ENCODE data around the gene TAP1. TPM values are rescaled to one million over a fixed set of nuclear protein-coding genes. Genes with fewer than 3 reads are reported as not detected.

TAP1 gene
- total RNA-seq, 2 experiments from 2014 or later = 296 to 298 TPM

DNA sequence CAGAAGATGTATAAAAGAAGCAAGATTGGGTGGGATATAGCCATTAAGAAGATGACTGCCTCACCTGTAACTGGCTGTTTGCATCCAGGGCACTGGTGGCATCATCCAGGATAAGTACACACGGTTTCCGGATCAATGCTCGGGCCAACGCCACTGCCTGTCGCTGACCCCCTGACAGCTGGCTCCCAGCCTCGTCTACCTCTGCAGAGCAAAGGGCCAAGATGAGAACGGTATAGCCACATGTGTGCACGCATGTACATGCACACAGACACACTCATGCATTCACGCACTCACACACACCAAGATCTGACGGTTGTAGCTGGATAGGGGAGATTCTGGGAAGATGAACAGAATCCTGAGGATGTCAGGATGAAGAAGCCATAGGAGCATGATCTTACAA lies 6.5 kb downstream of the TAP1 start:
- ChIA-PET CTCF (interaction anchor here (0.6 to 10.6 kb wide), 4 partner anchors 8 to 1290 kb away, joined by 3 to 146 read pairs (median 6); partner anchors contain the start of genes PSMB9, TAP1 and TAP2), POLR2A (interaction anchor here (3.5 kb wide), 1 partner anchor 8 kb away, joined by 67 read pairs; the partner anchor contains the start of genes PSMB9 and TAP1)

DNA sequence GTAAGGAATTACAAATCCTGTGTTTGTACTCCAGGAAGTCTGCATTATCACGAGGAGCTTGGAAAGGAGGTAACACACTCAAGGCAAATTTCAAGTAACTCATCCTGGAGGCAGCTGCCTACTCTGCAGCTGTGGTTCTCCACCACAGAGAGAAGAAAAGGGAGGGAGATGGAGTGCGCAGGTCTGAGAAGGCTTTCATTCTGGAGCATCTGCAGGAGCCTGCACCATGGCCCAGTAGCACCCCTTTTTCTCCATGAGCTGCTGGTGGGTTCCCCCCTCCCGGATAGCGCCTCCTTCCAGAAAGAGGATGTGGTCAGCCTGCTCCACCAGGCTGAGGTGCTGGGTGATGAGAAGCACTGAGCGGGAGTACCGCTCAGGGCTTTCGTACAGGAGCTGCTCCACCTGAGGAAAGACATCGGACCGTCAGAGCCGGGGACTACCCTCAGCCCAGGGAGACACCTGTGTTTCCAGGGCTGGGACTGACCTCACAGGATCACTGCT lies 8.1 kb downstream of the TAP1 start:
- ChIA-PET POLR2A (interaction anchor here (0.6 to 3.5 kb wide), 7 partner anchors 7 to 327 kb away, joined by 3 to 67 read pairs (median 8); partner anchors contain the start of genes PSMB9, TAP1 and TAP2), CTCF (interaction anchor here (1.1 to 10.6 kb wide), 8 partner anchors 9 to 126 kb away, joined by 3 to 146 read pairs (median 6); partner anchors contain the start of genes PSMB9 and TAP1)

DNA sequence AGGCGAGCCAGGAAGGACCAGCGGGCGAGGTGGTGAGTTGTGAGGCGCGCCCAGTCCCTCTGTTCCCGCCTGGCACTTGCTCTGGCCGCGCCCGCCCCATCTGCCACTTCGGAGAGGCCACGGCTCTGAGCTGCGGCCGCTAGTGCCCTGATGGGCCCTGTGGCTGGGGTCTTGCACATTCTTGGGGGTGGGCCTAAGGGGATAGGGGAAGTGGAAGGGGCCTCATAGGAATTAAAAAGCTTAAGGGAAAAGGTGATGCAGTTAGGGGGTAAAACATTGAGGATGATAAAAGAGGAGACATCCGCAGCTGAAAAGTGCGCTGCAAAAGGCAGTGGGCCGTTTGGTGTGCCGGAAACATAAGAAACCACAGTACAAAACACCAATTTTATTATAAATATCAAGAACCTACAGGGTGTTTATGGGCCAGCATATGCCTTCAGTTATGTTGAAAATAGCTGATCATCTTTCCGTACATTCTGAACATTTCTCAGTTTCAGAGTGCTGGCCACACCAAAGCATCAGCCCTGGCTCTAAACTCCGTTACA lies 8.6 kb downstream of the TAP1 start:
- ChIA-PET CTCF (interaction anchor here (1.0 to 10.6 kb wide), 9 partner anchors 10 to 127 kb away, joined by 3 to 146 read pairs (median 6); partner anchors contain the start of genes PSMB9 and TAP1), POLR2A (interaction anchor here (0.6 to 3.5 kb wide), 8 partner anchors 10 to 480 kb away, joined by 3 to 67 read pairs (median 6); partner anchors contain the start of genes PSMB9 and TAP1)

DNA sequence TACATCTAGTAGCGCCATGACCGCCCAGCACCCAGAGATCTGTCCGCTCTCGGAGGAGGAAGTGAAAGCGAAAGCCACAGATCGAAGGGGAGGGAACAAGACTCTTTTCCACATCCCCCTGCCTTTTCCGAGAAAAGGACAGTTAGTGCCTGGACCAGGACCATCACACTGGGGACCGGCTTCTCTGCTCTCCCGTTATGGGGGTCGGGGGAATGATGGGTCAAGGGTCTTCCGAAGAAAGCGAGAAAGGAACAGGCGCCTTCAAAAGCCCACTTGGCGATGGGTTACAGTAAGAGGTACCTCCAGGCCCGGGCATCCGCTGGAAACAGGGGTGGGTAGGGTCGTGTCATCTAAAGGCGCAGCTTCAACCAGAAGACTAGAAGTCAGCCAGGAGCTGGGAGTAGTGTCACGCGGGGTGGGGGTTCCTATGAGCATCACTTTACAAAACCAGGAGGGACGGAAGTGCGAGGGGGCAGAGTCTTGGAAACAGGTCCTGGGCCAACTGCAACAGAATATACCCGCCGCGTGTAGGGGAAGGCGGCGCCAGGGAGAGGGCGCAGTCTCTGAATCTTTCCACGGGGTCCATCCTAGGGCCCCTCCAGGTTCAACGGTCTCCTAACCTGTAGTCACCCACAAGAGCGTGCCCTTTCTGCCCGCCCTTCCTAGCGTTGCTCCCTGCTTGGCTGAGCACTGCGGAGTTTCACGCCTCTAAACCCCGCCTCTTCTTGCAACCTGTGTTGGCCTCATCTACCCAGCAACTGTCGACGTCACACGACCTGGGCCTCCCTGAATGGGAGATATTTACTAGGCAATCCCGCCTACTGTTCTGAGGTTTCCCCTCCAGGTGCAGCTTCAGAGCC lies 9.3 kb downstream of the TAP1 start, which contains the start of gene PSMB8:
Gene PSMB8, minus strand, starts transcription at position 69 of the 860 bp plus-strand sequence. Its CDS starts 51 bp downstream, at position 18.
- ChIA-PET CTCF (interaction anchor here (1.0 to 10.6 kb wide), 7 partner anchors 10 to 127 kb away, joined by 3 to 146 read pairs (median 6); partner anchors contain the start of genes PSMB9 and TAP1), POLR2A (interaction anchor here (0.7 to 3.5 kb wide), 7 partner anchors 10 to 481 kb away, joined by 3 to 67 read pairs (median 8); partner anchors contain the start of genes PSMB9 and TAP1)

DNA sequence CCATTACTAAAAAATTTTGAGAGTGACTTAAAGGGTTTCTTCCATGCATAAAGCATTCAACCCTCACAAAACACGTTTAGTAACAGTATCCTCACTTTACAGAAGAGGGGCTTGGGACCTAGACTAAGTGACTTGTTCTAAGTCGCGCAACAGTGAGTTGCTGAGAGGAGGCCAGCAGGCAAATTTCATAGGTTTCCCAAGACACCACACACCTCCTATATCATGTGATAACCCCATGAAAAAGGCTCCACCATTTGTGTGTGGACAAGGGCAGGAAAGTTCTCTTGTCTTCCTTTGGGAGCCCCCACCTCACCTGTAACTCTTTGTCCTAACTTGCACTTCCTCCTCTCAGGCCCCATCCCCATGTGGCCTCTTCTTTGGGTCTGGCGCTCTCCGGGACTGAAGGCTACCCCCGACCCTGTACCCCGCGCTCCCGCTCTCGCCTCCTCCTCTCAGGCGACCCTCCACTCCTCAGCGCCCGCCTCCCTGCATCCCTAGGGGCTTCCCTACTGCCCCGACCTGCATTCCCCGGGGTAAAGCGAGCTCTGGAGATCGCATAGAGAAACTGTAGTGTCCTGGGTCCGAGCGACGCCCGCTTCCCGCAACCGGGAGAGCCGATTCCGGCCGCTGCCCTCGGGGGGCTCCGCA lies 10.0 kb downstream of the TAP1 start:
- POLR2A ChIA-PET = interaction anchor here (1.2 to 3.5 kb wide), 4 partner anchors 11 to 128 kb away, joined by 3 to 67 read pairs (median 22); partner anchors contain the start of genes PSMB9 and TAP1
- CTCF ChIA-PET = interaction anchor here (1.0 to 10.6 kb wide), 5 partner anchors 11 to 128 kb away, joined by 3 to 146 read pairs (median 15); partner anchors contain the start of genes PSMB9 and TAP1

DNA sequence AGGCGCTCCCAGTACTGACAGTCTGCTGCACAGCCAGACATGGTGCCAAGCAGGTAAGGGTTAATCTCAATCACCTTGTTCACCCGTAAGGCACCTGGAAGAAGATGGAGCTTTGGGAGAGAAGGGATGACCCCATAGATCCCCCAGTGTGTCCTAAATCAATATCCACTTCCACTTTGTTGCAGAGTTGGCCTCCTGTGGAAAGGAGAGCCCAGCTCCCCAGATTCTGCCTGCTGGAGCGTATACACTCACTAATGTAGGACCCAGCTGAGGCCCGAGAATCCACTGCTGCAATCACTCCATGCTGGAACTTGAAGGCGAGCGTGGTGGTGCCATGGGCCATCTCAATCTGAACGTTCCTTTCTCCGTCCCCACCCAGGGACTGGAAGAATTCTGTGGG lies 10.8 kb downstream of the TAP1 start:
- POLR2A ChIA-PET = interaction anchor here (2.4 kb wide), 2 partner anchors 11 to 129 kb away, joined by 8 to 15 read pairs; partner anchors contain the start of genes PSMB9 and TAP1
- CTCF ChIA-PET = interaction anchor here (1.0 to 10.6 kb wide), 3 partner anchors 9 to 25 kb away, joined by 3 to 146 read pairs (median 15); partner anchors contain the start of genes PSMB9 and TAP1

DNA sequence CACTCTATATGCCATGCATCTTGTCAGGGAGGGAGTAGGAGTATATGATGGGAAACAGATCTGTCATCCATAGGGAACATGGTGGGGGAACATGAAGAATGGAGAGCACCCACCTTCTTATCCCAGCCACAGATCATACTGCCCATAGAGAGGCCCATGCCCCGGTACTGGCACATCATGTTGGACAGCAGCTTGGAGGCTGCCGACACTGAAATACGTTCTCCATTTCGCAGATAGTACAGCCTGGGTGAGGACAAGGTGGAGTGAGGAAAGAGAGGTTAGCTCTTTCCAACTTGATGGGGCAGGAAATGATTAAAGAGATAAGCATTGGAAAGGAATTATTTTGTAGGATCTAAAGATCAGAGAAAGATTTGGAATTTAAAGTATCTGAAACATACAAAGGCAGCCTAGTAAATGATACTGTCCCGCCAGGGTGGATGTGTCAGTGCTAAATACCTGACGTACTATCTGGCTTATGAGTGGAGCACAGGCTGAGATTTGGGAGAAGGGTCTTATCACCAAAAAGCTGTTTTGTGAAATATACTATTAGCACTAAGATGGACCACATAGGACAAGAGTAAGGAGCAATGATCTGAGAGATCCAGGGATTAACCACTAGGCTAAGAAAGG lies 11.4 kb downstream of the TAP1 start:
- ChIA-PET CTCF (interaction anchor here (1.0 to 10.6 kb wide), 3 partner anchors 9 to 26 kb away, joined by 3 to 146 read pairs (median 15); partner anchors contain the start of genes PSMB9 and TAP1), POLR2A (interaction anchor here (0.5 to 2.4 kb wide), 7 partner anchors 12 to 1982 kb away, joined by 3 to 15 read pairs (median 5); partner anchors contain the start of genes PSMB9 and TAP1)

DNA sequence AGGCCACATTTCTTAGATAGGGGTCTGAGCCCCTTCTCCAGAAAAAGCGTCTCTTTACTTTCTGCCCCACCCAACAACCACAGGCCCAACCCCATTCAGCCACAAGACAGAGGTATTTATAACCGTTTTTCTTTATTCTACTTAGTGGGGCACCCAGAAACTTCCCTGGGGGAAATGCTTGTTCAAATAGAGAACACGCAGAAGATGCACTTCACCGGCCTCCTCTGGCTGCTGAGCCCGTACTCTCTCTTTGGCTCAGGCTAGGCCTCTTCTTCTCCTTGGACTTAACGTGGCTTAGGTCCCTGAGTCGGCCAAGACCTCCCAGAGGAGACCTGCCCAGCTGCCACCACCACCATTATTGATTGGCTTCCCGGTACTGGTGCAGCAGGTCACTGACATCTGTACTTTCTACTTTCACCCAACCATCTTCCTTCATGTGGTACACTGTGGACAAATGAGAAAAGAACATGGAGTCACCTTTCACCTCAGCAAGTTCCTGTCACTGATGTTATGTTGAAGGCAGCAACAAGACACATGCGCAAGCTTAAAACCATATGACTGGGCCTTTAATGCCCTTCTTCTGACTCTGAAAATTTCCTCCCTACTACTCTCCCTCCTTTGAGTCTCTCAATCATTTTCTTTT lies 12.8 kb downstream of the TAP1 start:
- ChIA-PET POLR2A (interaction anchor here (0.6 to 3.3 kb wide), 7 partner anchors 13 to 137 kb away, joined by 3 to 75 read pairs (median 3); partner anchors contain the start of genes PSMB9 and TAP1), CTCF (interaction anchor here (1.3 to 10.6 kb wide), 3 partner anchors 14 to 27 kb away, joined by 3 to 146 read pairs (median 15); partner anchors contain the start of genes PSMB9 and TAP1)

DNA sequence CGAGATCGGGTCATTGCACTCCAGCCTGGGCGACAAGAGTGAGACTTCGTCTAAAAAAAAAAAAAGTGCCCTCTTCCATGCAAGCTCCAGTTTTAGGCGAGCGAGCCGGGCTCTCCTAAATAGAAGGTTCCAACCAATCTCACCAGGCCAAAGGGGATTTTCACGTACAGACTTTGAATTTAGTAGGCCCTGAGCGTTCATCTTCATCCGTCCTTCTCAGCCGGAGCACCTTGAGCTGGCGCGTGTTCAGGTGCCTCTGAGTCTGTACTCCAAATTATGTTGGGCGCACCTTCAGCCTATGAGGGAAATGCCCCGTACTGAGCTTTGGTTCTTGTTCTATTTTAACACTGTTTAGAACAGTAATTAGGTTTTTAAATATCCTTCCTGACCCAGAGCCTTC lies 14.1 kb downstream of the TAP1 start:
- ChIA-PET CTCF (interaction anchor here (0.7 to 10.6 kb wide), 14 partner anchors 8 to 350 kb away, joined by 3 to 146 read pairs (median 13); partner anchors contain the start of genes HLA-DMA, PSMB9 and TAP1), POLR2A (interaction anchor here (1.7 to 3.3 kb wide), 5 partner anchors 12 to 132 kb away, joined by 4 to 75 read pairs (median 17); partner anchors contain the start of genes PSMB9 and TAP1)

DNA sequence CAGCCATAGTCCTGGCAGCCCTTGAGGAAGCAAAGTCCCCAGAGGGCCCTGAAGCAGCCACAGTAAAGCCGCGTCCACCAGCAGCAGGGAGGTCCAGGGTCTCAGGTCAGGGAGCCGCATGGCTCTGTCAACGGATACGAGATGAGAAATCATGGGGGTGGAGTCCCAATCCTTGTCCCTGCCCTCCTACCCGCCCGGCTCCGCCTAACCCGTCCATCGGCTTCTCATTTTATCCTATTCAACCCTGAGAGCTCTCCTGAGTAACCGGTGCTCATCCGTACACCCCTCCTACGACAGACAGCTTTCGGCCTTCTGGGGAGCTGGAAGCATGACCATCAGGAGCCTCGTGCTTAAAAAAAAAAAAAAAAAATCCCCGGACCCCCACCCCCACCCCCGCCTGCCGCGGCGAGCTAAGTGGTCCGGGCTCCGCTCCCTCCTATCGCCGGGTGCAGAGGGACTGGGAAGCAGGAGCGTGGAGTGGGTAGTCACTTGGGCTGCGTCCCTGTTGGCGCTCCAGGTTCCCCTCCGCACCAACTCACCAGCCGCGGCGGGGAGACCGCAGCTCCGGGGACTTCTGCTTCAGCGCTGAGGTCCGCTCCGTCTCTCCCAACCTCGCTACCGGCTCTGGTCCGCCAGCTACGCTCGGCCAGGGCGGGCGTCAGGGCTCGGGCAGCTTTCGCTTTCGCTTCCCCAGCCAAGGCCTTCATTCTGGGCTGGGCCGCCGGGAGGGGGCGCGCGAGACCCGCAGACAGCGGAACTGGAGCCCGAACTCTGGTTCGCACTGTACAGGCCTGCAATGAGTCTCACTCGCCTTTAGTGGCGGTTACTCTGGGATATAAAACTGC lies 15.2 kb downstream of the TAP1 start, which contains the start of gene TAP2:
Gene TAP2, minus strand, starts transcription at position 626 of the 845 bp plus-strand sequence. Its CDS starts 506 bp downstream, at position 120.
- POLR2A ChIA-PET = interaction anchor here (0.6 to 3.3 kb wide), 14 partner anchors 8 to 995 kb away, joined by 3 to 75 read pairs (median 4); partner anchors contain the start of genes BRD2, HLA-DMA, PSMB9 and TAP1
- CTCF ChIA-PET = interaction anchor here (0.6 to 10.6 kb wide), 32 partner anchors 9 to 597 kb away, joined by 3 to 146 read pairs (median 4); partner anchors contain the start of genes BRD2, HLA-DMA, PSMB9 and TAP1

DNA sequence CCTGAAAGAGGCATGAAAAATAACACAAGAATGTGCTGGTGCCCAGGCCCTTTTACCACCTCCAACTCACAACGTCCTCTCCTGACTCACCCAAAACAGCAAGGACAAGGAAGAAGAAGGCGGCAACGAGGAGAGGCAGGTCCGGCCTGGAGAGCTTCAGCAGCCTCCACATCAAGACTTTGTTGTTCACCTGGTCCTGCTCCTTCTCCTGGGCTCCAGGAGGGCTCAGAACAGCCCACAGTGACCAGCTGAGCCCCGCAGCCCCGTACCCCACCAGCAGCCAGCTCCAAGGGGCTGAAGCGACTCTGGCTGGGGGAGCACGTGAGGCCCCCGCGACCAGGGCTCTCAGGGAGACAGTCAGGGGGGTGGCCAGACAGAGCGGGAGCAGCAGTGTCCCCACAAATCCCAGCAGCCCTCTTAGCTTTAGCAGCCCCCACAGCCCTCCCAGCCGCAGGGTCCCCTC lies 15.8 kb downstream of the TAP1 start:
- ChIA-PET CTCF (interaction anchor here (1.0 to 10.6 kb wide), 16 partner anchors 10 to 147 kb away, joined by 3 to 146 read pairs (median 8); partner anchors contain the start of genes BRD2, HLA-DMA, PSMB9 and TAP1), POLR2A (interaction anchor here (0.6 to 3.3 kb wide), 13 partner anchors 8 to 1100 kb away, joined by 3 to 75 read pairs (median 4); partner anchors contain the start of genes BRD2, PSMB9 and TAP1)

DNA sequence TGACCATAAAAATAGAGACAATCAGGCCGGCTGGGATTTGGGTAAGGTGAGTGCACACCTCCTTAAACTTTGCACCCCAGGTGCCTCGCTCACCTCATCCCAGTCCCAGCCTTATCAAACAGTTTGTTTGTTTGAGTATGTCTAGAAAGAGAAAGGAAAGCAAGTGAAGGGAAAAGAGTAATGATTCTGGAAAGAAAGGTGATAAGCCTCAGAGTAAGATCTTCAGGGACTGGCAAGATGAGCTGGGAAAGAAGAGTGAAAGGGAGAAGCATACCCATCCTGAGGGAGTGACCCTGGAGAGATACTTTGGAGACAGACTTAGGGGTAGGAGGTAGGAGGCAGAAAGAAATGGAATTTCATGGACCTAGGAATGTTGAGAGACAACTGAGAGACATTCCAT lies 16.6 kb downstream of the TAP1 start:
- CTCF ChIA-PET = interaction anchor here (1.1 to 10.6 kb wide), 4 partner anchors 9 to 116 kb away, joined by 3 to 146 read pairs (median 9); partner anchors contain the start of genes HLA-DMA, PSMB9 and TAP1

DNA sequence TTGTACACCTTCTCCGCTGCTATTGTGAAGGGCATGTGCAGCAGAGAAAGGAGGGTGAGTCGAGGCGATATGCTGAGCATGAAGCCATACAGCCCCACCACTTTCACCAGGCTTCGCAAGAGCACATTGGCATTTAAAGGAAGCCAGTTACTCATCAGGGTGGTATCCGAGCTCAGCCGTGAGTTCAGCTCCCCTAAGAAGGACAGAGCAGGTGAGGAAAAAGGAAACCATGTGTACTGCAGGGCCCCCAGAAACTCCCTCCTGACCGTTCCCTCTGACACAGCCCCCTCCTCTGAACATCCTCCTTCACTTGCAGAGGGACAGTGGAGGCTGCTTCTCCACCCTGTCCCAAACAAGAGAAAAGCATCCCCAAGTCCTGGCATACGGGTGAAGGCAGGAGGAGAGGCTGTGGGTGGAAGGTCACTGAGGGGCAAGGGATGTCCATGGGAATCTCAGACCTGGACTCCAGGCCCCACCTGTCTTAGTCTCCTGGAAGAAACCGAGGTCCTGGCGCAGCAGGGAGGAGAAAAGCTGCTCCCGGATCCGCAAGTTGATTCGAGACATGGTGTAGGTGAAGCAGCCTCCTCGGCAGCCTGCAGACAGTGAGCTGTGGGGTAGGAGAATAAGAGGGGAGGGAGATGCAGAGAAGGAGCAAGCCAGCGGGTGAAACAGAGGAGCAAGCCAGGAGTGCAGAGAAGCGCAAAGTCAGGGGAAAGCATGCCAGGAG lies 18.2 kb downstream of the TAP1 start:
- ChIA-PET POLR2A (interaction anchor here (0.7 kb wide), 1 partner anchor 60 kb away, joined by 5 read pairs; no protein-coding TSS in a partner anchor), CTCF (interaction anchor here (1.2 to 1.4 kb wide), 2 partner anchors 32 to 33 kb away, joined by 3 to 7 read pairs; no protein-coding TSS in a partner anchor)

More for the DNA sequence above, 16.6 kb downstream of the TAP1 start:
- POLR2A ChIA-PET = interaction anchor here (2.4 kb wide), 1 partner anchor 14 kb away, joined by 11 read pairs; no protein-coding TSS in a partner anchor

DNA sequence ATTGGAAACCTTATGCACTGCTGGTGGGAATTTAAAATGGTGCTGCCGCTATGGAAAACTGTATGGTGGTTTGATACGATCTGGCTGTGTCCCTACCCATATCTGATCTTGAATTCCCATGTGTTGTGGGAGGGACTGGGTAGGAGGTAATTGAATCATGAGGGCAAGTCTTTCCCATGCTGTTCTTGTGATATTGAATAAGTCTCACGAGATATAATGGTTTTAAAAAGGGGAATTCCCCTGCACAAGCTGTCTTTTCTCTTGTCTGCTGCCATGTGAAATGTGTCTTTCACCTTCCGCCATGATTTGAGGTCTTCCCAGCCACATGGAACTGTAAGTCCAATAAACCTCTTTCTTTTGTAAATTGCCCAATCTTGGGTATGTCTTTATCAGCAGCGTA lies 19.8 kb downstream of the TAP1 start:
- ChIA-PET CTCF (interaction anchor here (0.9 kb wide), 1 partner anchor 134 kb away, joined by 3 read pairs; no protein-coding TSS in a partner anchor), POLR2A (no interaction called here)

All from activated CD8-positive, alpha-beta memory T cell treated with anti-CD3 and anti-CD28 coated beads for 36 hours (primary cell).